RWPE2 (cell line): Measurements from ENCODE around the gene GMDS.

Experiments
- ATAC-seq: fragments of 200-7000 bp; cut with Tn5 transposase; 3 replicates; pipeline ENCODE4 v1.9.1; 2021; ENCODE audit warnings: low read depth
- DNase-seq: peaks from one replicate; pipeline ENCODE4 v3.0.0-alpha.2; 2020; ENCODE audit warnings: low spot score
- H3K27ac ChIP-seq: fragments of 450-650 bp; 2 replicates; pipeline ENCODE4 v1.5.1; 2017; ENCODE audit warnings: mild to moderate bottlenecking; ENCODE audit not compliant: poor library complexity, severe bottlenecking
- H3K27me3 ChIP-seq: fragments of 250-450 bp; sonication (Bioruptor Pico); 2 replicates; pipeline ENCODE4 v1.5.1; 2021; ENCODE audit warnings: mild to moderate bottlenecking, moderate library complexity; ENCODE audit not compliant: insufficient read depth, poor library complexity, severe bottlenecking
- H3K36me3 ChIP-seq: fragments of 250-450 bp; sonication (Bioruptor Pico); 2 replicates; pipeline ENCODE4 v1.5.1; 2020; ENCODE audit warnings: low read depth, mild to moderate bottlenecking, moderate library complexity
- H3K4me1 ChIP-seq: fragments of 250-450 bp; sonication (Bioruptor Pico); 2 replicates; pipeline ENCODE4 v1.5.1; 2021; ENCODE audit warnings: mild to moderate bottlenecking, moderate library complexity; ENCODE audit not compliant: insufficient read depth, poor library complexity, severe bottlenecking
- H3K4me3 ChIP-seq: fragments of 250-450 bp; sonication (Bioruptor Pico); 2 replicates; pipeline ENCODE4 v1.5.1; 2021; ENCODE audit warnings: mild to moderate bottlenecking, moderate library complexity; ENCODE audit not compliant: severe bottlenecking
- H3K9me3 ChIP-seq: fragments of 250-450 bp; sonication (Bioruptor Pico); 2 replicates; pipeline ENCODE4 v1.5.1; 2021; ENCODE audit warnings: mild to moderate bottlenecking, moderate library complexity; ENCODE audit not compliant: severe bottlenecking
- CTCF ChIP-seq: fragments of 450-650 bp; IDR thresholded peaks from one replicate; pipeline ENCODE4 v1.5.1; 2017; ENCODE audit warnings: mild to moderate bottlenecking, moderate library complexity; ENCODE audit not compliant: poor library complexity, severe bottlenecking

The GMDS gene

DNA sequence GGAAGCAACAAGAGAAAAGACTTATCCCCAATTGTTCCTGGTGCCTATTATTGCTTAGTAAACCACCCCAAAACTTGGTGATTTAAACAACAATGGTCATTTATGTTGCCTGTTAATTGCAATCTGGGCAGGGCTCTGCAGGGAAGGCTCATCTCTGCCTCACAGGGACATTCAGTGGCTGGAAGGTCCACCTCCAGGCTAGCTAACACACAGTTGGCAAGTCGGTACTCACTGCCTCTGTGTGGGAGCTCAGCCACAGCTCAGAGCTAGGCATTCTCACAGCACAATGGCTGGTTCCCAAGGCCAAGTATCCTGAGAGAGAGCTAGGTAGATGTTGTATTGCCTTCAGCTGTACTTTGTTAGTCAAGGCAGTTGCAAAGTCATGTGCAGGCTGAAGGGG, 18.5 kb upstream of the GMDS start:
- Histone ChIP-seq H3K4me1 (peaks cover 3% of the 10 kb centered on the region), H3K36me3 (no peaks in the 10 kb centered on the region), H3K27me3 (no peaks in the 10 kb centered on the region), H3K27ac (no peak overlapping the region), H3K9me3 (no peaks in the 10 kb centered on the region), H3K4me3 (no peak overlapping the region)
- ATAC-seq (no peak), DNase-seq (no peak)
- TF ChIP-seq CTCF = no peak

- no peak overlapping the region for H3K27ac ChIP-seq
- H3K36me3 ChIP-seq = no peaks in the 10 kb centered on the region
- ATAC-seq (no peak), DNase-seq (no peak)
- H3K27me3 ChIP-seq = no peaks in the 10 kb centered on the region
- H3K9me3 ChIP-seq = no peaks in the 10 kb centered on the region
- TF ChIP-seq CTCF = no peak
- H3K4me3 ChIP-seq = no peak overlapping the region
- no peaks in the 10 kb centered on the region for H3K4me1 ChIP-seq
These were observed 14.2 kb upstream of the GMDS start for GRCh38 chr6:2259574-2259973.

DNA sequence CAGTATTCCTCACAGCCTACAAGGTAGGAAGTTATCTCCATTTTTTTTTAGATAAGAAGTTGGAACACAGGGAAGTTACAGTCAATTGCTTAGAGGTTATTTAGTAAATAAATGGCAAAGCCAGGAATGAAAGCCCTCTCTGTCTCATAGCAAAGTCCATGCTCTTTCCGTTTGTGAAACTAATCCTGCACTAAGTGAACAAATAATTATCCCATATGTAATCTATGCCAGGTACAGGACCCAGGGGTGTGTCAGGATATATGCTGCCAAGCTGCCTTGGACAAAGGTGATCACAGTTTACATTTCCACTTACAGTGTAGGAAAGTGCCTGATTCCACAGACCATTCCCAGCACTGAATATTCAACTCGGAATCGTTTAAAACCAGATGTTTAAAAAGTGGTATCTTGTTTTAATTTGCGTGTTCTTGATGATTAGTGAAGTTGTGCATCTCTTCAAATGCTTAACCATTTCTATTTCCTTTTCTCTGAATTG, 13.6 kb upstream of the GMDS start:
- Histone ChIP-seq H3K36me3 (no peaks in the 10 kb centered on the region), H3K9me3 (no peaks in the 10 kb centered on the region), H3K27me3 (no peaks in the 10 kb centered on the region), H3K4me3 (no peak overlapping the region), H3K4me1 (no peaks in the 10 kb centered on the region), H3K27ac (no peak overlapping the region)
- DNase-seq (no peak), ATAC-seq (no peak)
- TF ChIP-seq CTCF = no peak

- ATAC-seq (no peak), DNase-seq (no peak)
- Histone ChIP-seq H3K36me3 (no peaks in the 10 kb centered on the region), H3K4me3 (no peak overlapping the region), H3K27me3 (no peaks in the 10 kb centered on the region), H3K27ac (no peak overlapping the region), H3K4me1 (no peaks in the 10 kb centered on the region), H3K9me3 (no peaks in the 10 kb centered on the region)
- no peak for TF ChIP-seq CTCF
These were observed 12.7 kb upstream of the GMDS start for GRCh38 chr6:2258112-2258511.

GRCh38 chr6:2257363-2257762, 12.0 kb upstream of the GMDS start:
- DNase-seq = no peak
- ATAC-seq = no peak
- H3K4me3 ChIP-seq = no peak overlapping the region

More at GRCh38 chr6:2257363-2257762, 12.0 kb upstream of the GMDS start:
- H3K27me3 ChIP-seq = no peaks in the 10 kb centered on the region
- H3K36me3 ChIP-seq = no peaks in the 10 kb centered on the region
- no peaks in the 10 kb centered on the region for H3K9me3 ChIP-seq
- H3K27ac ChIP-seq = no peak overlapping the region
- no peaks in the 10 kb centered on the region for H3K4me1 ChIP-seq
- TF ChIP-seq CTCF = no peak
